ENCODE data around the gene ANAPC5. TPM values are rescaled to one million over a fixed set of nuclear protein-coding genes. Genes with fewer than 3 reads are reported as not detected.
"Not testable (repeated sequence)": the region's sequence is repeated elsewhere in the genome, so short reads cannot be mapped to it uniquely, and the experiment has no call there.

ANAPC5 gene
- total RNA-seq, 1 donor from 2014 or later: 128 TPM

GRCh38 chr12:121288158-121288845, 63.9 kb downstream of the ANAPC5 start:
- no peaks in the 10 kb centered on the region for H3K9me3 ChIP-seq (ENCODE audit: control insufficient read depth in 3 of 3, low read length in 3 of 3)
- H3K27me3 ChIP-seq (ENCODE audit: control insufficient read depth in 3 of 3, insufficient read depth in 3 of 3, low read length in 3 of 3): no peaks in the 10 kb centered on the region
- no peak overlapping the region for H3K9ac ChIP-seq (ENCODE audit: low read depth in 1 of 3, low read length in 3 of 3)
- peaks cover 0 to 9% (median 5%) of the 10 kb centered on the region in 3 donors for H3K36me3 ChIP-seq (ENCODE audit: control insufficient read depth in 3 of 3, insufficient read depth in 3 of 3, low read length in 3 of 3)
- H3K27ac ChIP-seq (ENCODE audit: low read depth, low read length): no peak overlapping the region
- no peak overlapping the region for H3K4me3 ChIP-seq (ENCODE audit: low read length in 3 of 3)
- H3K4me1 ChIP-seq (ENCODE audit: control insufficient read depth in 3 of 3, insufficient read depth in 3 of 3, low read length in 3 of 3): peaks cover 4 to 9% (median 8%) of the 10 kb centered on the region in 3 donors

DNA sequence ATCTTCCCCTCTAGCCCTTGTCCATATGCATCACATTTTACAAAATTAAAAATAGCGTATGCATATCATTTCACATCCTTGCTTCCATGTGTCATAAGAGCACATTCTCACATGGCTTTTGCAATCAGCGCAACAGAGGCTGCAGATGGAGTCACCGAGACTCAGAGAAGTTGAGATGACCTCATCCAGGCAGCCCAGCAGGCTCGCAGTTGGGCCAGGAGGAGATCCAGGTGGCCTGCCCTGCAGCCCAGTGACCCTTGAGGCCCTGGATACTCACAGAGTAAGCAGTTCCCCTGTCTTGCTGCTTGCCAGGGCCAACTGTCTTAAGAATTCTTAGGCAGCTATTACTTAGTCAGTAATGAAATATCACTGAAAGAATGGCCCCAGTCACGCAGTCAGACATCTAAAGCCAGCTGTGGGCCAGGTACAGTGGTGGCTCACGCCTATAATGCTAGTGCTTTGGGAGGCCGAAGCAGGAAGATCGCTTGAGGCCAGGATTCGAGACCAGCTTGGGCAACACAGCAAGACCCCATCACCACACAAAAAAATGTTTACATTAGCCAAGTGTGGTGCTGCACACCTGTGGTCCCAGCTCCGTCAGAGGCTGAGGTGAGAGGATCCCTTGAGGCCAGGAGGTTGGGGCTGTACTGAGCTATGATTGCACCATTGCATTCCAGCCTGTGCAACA, 64.8 kb downstream of the ANAPC5 start:
- H3K9ac ChIP-seq (ENCODE audit: low read depth in 1 of 3, low read length in 3 of 3): no peak overlapping the region
- H3K4me1 ChIP-seq (ENCODE audit: control insufficient read depth in 3 of 3, insufficient read depth in 3 of 3, low read length in 3 of 3): peaks cover 4 to 12% (median 7%) of the 10 kb centered on the region in 3 donors
- no peak overlapping the region for H3K27ac ChIP-seq (ENCODE audit: low read depth, low read length)

GRCh38 chr12:121285856-121286255, 66.4 kb downstream of the ANAPC5 start:
- H3K27me3 ChIP-seq (ENCODE audit: control insufficient read depth in 3 of 3, insufficient read depth in 3 of 3, low read length in 3 of 3): no peaks in the 10 kb centered on the region
- no peaks in the 10 kb centered on the region for H3K36me3 ChIP-seq (ENCODE audit: control insufficient read depth in 3 of 3, insufficient read depth in 3 of 3, low read length in 3 of 3)
- peaks cover 4 to 12% (median 7%) of the 10 kb centered on the region in 3 donors for H3K4me1 ChIP-seq (ENCODE audit: control insufficient read depth in 3 of 3, insufficient read depth in 3 of 3, low read length in 3 of 3)
- no peak overlapping the region for H3K27ac ChIP-seq (ENCODE audit: low read depth, low read length)
- no peak overlapping the region for H3K9ac ChIP-seq (ENCODE audit: low read depth in 1 of 3, low read length in 3 of 3)
- H3K4me3 ChIP-seq (ENCODE audit: low read length in 3 of 3): no peak overlapping the region
- H3K9me3 ChIP-seq (ENCODE audit: control insufficient read depth in 3 of 3, low read length in 3 of 3): no peaks in the 10 kb centered on the region

More for the DNA sequence above, 64.8 kb downstream of the ANAPC5 start:
- H3K4me3 ChIP-seq (ENCODE audit: low read length in 3 of 3): no peak overlapping the region
- H3K27me3 ChIP-seq (ENCODE audit: control insufficient read depth in 3 of 3, insufficient read depth in 3 of 3, low read length in 3 of 3): no peaks in the 10 kb centered on the region
- H3K36me3 ChIP-seq (ENCODE audit: control insufficient read depth in 3 of 3, insufficient read depth in 3 of 3, low read length in 3 of 3): peaks cover 0 to 5% (median 3%) of the 10 kb centered on the region in 3 donors
- no peaks in the 10 kb centered on the region for H3K9me3 ChIP-seq (ENCODE audit: control insufficient read depth in 3 of 3, low read length in 3 of 3)

DNA sequence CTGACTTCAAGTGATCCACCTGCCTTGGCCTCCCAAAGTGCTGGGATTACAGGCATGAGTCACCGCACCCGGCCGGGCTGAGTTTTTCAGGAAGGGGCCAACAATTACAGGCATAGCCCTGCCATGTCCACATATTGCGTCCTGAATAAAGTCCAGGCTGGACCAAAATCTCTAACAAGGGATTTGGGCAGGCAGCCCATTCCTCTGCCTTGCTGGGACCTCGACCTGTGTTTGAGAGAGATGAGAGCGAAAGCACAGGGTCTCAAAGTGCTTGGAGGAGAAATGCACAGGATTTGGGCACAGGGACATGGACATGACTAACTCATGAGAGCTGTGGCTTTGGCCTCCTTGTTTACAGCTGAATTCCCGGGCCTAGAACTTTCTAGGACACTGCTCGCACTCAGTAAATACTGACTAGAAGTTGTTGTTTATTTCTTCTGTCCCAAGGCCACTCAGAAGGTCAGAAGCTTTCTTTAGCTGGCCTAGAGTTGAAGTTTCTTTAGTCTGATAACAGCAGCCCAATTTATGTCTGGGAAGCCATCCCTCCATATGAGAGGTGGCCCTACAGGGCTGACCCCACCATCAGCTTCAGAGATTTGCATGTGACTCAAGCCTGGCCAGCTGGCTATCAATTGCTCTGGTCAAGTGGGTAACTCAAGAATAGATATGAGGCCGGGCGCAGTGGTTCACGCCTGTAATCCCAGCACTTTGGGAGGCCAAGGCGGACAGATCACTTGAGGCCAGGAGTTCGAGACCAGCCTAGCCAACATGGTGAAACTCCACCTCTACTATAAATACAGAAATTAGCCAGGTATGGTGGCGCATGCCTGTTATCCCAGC, 67.4 kb downstream of the ANAPC5 start:
- no peak overlapping the region for H3K4me3 ChIP-seq (ENCODE audit: low read length in 3 of 3)
- H3K36me3 ChIP-seq (ENCODE audit: control insufficient read depth in 3 of 3, insufficient read depth in 3 of 3, low read length in 3 of 3): no peaks in the 10 kb centered on the region
- no peaks in the 10 kb centered on the region for H3K9me3 ChIP-seq (ENCODE audit: control insufficient read depth in 3 of 3, low read length in 3 of 3)
- H3K9ac ChIP-seq (ENCODE audit: low read depth in 1 of 3, low read length in 3 of 3): no peak overlapping the region
- H3K4me1 ChIP-seq (ENCODE audit: control insufficient read depth in 3 of 3, insufficient read depth in 3 of 3, low read length in 3 of 3): peaks cover 4 to 13% (median 8%) of the 10 kb centered on the region in 3 donors
- no peaks in the 10 kb centered on the region for H3K27me3 ChIP-seq (ENCODE audit: control insufficient read depth in 3 of 3, insufficient read depth in 3 of 3, low read length in 3 of 3)
- no peak overlapping the region for H3K27ac ChIP-seq (ENCODE audit: low read depth, low read length)

DNA sequence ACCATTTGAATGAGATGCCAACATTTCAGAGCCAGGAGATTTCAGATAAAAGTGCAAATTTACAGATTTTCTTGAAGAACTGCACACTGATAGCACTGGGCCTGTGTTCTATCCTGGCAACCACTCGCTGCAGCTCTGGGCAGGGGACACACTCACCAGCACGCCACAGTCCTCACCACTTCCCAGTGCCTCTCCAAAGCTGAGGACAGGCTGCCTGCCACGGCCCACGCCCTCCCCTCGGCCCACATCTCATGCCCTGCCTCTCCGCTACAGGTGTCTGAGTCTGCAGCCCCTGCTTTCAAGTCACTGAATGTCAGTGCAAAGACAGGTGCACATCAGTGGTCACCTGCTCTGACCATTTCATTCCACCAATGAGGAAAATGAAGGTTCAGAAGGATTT, 68.4 kb downstream of the ANAPC5 start:
- Histone ChIP-seq H3K9ac (ENCODE audit: low read depth in 1 of 3, low read length in 3 of 3) (no peak overlapping the region), H3K27me3 (ENCODE audit: control insufficient read depth in 3 of 3, insufficient read depth in 3 of 3, low read length in 3 of 3) (no peaks in the 10 kb centered on the region), H3K36me3 (ENCODE audit: control insufficient read depth in 3 of 3, insufficient read depth in 3 of 3, low read length in 3 of 3) (no peaks in the 10 kb centered on the region), H3K4me1 (ENCODE audit: control insufficient read depth in 3 of 3, insufficient read depth in 3 of 3, low read length in 3 of 3) (peaks cover 10 to 20% (median 18%) of the 10 kb centered on the region in 3 donors), H3K9me3 (ENCODE audit: control insufficient read depth in 3 of 3, low read length in 3 of 3) (no peaks in the 10 kb centered on the region), H3K27ac (ENCODE audit: low read depth, low read length) (no peak overlapping the region), H3K4me3 (ENCODE audit: low read length in 3 of 3) (no peak overlapping the region)

DNA sequence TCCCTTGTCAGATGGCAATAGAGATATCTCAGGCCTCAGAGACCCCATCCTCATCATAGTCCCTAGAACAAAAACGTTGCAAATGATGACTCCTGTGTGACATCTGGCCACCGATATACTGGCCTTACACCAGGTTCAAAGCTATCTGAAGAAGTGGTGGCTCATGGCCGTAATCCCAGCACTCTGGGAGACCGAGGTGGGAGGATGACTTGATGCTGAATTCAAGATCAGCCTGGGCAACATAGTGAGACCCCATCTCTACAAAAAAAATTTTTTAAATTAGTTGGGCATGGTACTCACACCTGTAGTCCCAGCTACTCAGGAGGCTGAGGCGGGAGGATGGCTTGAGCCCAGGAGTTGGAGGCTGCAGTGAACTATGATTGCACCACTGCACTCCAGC, 68.8 kb downstream of the ANAPC5 start:
- H3K27ac ChIP-seq (ENCODE audit: low read depth, low read length): no peak overlapping the region
- H3K36me3 ChIP-seq (ENCODE audit: control insufficient read depth in 3 of 3, insufficient read depth in 3 of 3, low read length in 3 of 3): no peaks in the 10 kb centered on the region
- no peaks in the 10 kb centered on the region for H3K9me3 ChIP-seq (ENCODE audit: control insufficient read depth in 3 of 3, low read length in 3 of 3)
- H3K4me1 ChIP-seq (ENCODE audit: control insufficient read depth in 3 of 3, insufficient read depth in 3 of 3, low read length in 3 of 3): peaks cover 10 to 22% (median 21%) of the 10 kb centered on the region in 3 donors
- no peaks in the 10 kb centered on the region for H3K27me3 ChIP-seq (ENCODE audit: control insufficient read depth in 3 of 3, insufficient read depth in 3 of 3, low read length in 3 of 3)
- no peak overlapping the region for H3K4me3 ChIP-seq (ENCODE audit: low read length in 3 of 3)
- no peak overlapping the region for H3K9ac ChIP-seq (ENCODE audit: low read depth in 1 of 3, low read length in 3 of 3)

DNA sequence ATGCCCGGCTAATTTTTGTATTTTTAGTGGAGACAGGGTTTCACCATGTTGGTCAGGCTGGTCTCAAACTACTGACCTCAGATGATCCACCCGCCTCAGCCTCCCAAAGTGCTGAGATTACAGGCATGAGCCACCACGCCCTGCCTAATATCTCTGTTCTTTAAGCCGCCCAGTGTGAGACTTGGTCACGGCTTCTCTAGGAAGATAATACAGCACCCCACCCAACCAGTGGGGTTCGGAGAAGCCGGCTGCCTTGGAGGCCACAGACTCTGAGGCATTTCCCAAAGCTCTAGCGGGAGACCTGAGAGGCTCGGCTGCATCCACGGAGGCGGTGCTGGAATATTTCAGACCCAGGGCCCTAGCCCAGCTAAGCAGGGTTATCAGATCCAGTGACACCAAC, 69.3 kb downstream of the ANAPC5 start:
- not testable (repeated sequence) for H3K4me3 ChIP-seq (ENCODE audit: low read length in 3 of 3); H3K9ac ChIP-seq (ENCODE audit: low read depth in 1 of 3, low read length in 3 of 3); H3K9me3 ChIP-seq (ENCODE audit: control insufficient read depth in 3 of 3, low read length in 3 of 3); H3K27me3 ChIP-seq (ENCODE audit: control insufficient read depth in 3 of 3, insufficient read depth in 3 of 3, low read length in 3 of 3); H3K36me3 ChIP-seq (ENCODE audit: control insufficient read depth in 3 of 3, insufficient read depth in 3 of 3, low read length in 3 of 3); H3K27ac ChIP-seq (ENCODE audit: low read depth, low read length)
- peaks cover 10 to 22% (median 21%) of the 10 kb centered on the region in 3 donors for H3K4me1 ChIP-seq (ENCODE audit: control insufficient read depth in 3 of 3, insufficient read depth in 3 of 3, low read length in 3 of 3)

DNA sequence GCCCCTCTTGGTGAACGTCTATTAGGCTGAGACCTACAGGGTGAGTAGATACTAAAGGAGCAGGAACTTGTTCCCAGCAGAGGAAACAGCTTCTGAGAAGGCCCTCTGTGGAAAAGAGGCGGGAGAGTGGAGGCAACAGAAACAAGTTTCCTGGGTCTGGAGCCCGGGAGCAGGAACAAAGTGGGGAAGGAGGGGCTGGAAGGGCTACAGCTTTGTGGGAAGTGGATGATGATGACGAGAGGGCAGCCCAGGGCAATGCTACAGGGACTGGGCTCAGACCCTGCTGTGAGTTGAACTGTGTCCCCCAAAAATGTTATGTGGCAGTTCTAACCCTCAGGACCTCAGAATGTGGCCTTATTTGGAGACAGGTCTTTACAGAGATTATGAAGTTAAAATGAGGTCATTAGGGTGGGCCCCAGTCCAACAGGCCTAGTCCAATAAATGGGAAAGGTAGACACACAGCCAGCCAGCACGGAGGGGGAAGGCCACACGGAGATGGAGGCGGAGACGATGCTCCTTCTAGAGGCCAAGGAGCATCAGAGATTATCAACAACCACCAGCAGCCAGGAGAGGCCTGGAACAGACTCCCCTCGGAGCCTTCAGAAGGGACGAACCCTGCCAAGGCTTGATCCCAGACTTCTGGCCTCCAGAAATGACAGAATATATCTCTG, 70.0 kb downstream of the ANAPC5 start:
- H3K9me3 ChIP-seq (ENCODE audit: control insufficient read depth in 3 of 3, low read length in 3 of 3): no peaks in the 10 kb centered on the region
- no peak overlapping the region for H3K4me3 ChIP-seq (ENCODE audit: low read length in 3 of 3)
- H3K4me1 ChIP-seq (ENCODE audit: control insufficient read depth in 3 of 3, insufficient read depth in 3 of 3, low read length in 3 of 3): peaks cover 6 to 22% (median 21%) of the 10 kb centered on the region in 3 donors
- H3K36me3 ChIP-seq (ENCODE audit: control insufficient read depth in 3 of 3, insufficient read depth in 3 of 3, low read length in 3 of 3): no peaks in the 10 kb centered on the region
- H3K27me3 ChIP-seq (ENCODE audit: control insufficient read depth in 3 of 3, insufficient read depth in 3 of 3, low read length in 3 of 3): no peaks in the 10 kb centered on the region
- no peak overlapping the region for H3K27ac ChIP-seq (ENCODE audit: low read depth, low read length)
- peak overlapping the region in 1 of 3 donors; percentile 25 for H3K9ac ChIP-seq (ENCODE audit: low read depth in 1 of 3, low read length in 3 of 3)

DNA sequence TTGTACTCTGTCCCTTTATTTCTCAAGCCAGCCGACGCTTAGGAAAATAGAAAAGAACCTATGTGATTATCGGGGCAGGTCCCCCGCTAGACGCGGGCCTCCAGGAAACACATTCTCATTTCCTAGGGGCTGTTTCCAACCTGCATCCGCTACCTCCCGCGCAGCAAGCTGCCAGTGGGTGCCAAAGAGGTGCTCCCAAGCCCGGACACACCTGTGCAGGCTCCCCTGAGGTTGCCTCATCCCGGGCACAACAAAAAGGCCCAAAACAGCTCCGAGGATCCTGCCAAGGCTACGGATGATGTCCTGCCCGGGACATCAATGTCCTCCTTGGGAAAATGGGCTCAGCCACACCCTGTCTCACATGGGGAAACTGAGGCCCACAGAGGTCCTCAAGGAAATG, 71.1 kb downstream of the ANAPC5 start:
- not testable (repeated sequence) for H3K36me3 ChIP-seq (ENCODE audit: control insufficient read depth in 3 of 3, insufficient read depth in 3 of 3, low read length in 3 of 3); H3K27me3 ChIP-seq (ENCODE audit: control insufficient read depth in 3 of 3, insufficient read depth in 3 of 3, low read length in 3 of 3); H3K9ac ChIP-seq (ENCODE audit: low read depth in 1 of 3, low read length in 3 of 3); H3K4me3 ChIP-seq (ENCODE audit: low read length in 3 of 3); H3K27ac ChIP-seq (ENCODE audit: low read depth, low read length); H3K9me3 ChIP-seq (ENCODE audit: control insufficient read depth in 3 of 3, low read length in 3 of 3)
- H3K4me1 ChIP-seq (ENCODE audit: control insufficient read depth in 3 of 3, insufficient read depth in 3 of 3, low read length in 3 of 3): peaks cover 6 to 20% (median 19%) of the 10 kb centered on the region in 3 donors

All from skeletal muscle tissue (tissue), 4 donors.